KBM-7 (cell line): ENCODE measurements around the gene GIPR.
"Not testable (repeated sequence)": the region's sequence is repeated elsewhere in the genome, so short reads cannot be mapped to it uniquely, and the experiment has no call there.

Experiments
- DNase-seq: peaks from one replicate; pipeline ENCODE4 v3.0.0-alpha.2; 2015
- in situ Hi-C: fragments of 300-500 bp; cut with MboI; formaldehyde crosslinking; loops from 2 replicates; pipeline ENCODE4 v1.14.3; 2020; ENCODE audit warnings: low sequenced_read_pairs, low pct_unique_long_range_greater_than_20kb, mixed read lengths

The GIPR gene

GRCh38 chr19:45681391-45682015 lies 13.5 kb downstream of the GIPR start:
- in situ Hi-C loops, result no loop called here
- DNase-seq, result peak; percentile 95

- DNase-seq, result no peak
- in situ Hi-C loops, result no loop called here
These were observed 14.1 kb downstream of the GIPR start for GRCh38 chr19:45682117-45682516.

- in situ Hi-C loops, result no loop called here
- DNase-seq, result no peak
These were observed 14.9 kb downstream of the GIPR start for GRCh38 chr19:45682908-45683307.

- DNase-seq, in situ Hi-C loops: not testable (repeated sequence)
These were observed 17.0 kb downstream of the GIPR start for GRCh38 chr19:45685045-45685444.

GRCh38 chr19:45687599-45687998 lies 19.6 kb downstream of the GIPR start:
- no peak for DNase-seq
- in situ Hi-C loops, result no loop called here

- in situ Hi-C loops, result no loop called here
- DNase-seq, result peak; percentile 96
These were observed 23.6 kb downstream of the GIPR start, which contains the start of gene SNRPD2 for GRCh38 chr19:45691516-45692186. Gene SNRPD2 (minus strand): TSS chr19:45691953. CDS start chr19:45691888, 65 bp downstream.

- in situ Hi-C loops, result no loop called here
- peak; percentile 100 for DNase-seq
These were observed 24.4 kb downstream of the GIPR start, which contains the start of gene QPCTL for GRCh38 chr19:45692187-45693105. Gene QPCTL (plus strand): TSS chr19:45692666. CDS start chr19:45692704, 38 bp downstream.

GRCh38 chr19:45693106-45693788 lies 25.2 kb downstream of the GIPR start:
- DNase-seq, result peak; percentile 72
- in situ Hi-C loops, result no loop called here

GRCh38 chr19:45701676-45702075 lies 33.7 kb downstream of the GIPR start:
- no peak for DNase-seq
- in situ Hi-C loops, result no loop called here

- no peak for DNase-seq
- in situ Hi-C loops, result no loop called here
These were observed 37.1 kb downstream of the GIPR start for GRCh38 chr19:45705115-45705514.

GRCh38 chr19:45705710-45706415 lies 37.8 kb downstream of the GIPR start:
- no peak for DNase-seq

GRCh38 chr19:45710356-45711130 lies 42.5 kb downstream of the GIPR start:
- in situ Hi-C loops, result no loop called here
- DNase-seq, result no peak

More at GRCh38 chr19:45705710-45706415, 37.8 kb downstream of the GIPR start:
- in situ Hi-C loops, result no loop called here

GRCh38 chr19:45711851-45712698 lies 44.1 kb downstream of the GIPR start:
- in situ Hi-C loops, result no loop called here
- DNase-seq, result no peak

GRCh38 chr19:45712699-45713067 lies 44.7 kb downstream of the GIPR start:
- DNase-seq, result no peak
- in situ Hi-C loops, result no loop called here

- in situ Hi-C loops, result no loop called here
- DNase-seq, result no peak
These were observed 45.1 kb downstream of the GIPR start for GRCh38 chr19:45713141-45713540.

- in situ Hi-C loops, result no loop called here
- DNase-seq, result no peak
These were observed 47.1 kb downstream of the GIPR start for GRCh38 chr19:45715139-45715538.
